HEK293 (cell line): ENCODE results near the gene GAMT.

Source experiments
- FEZF1 ChIP-seq: fragments of 450-650 bp; formaldehyde crosslinking; IDR thresholded peaks from 2 replicates; pipeline ENCODE4 v1.5.1; 2016; ENCODE audit warnings: missing biosample characterization, missing genetic modification characterization
- GLI2 ChIP-seq: fragments of 450-650 bp; formaldehyde crosslinking; IDR thresholded peaks from 2 replicates; pipeline ENCODE4; 2017; ENCODE audit warnings: missing biosample characterization, missing genetic modification characterization, low read depth, borderline replicate concordance
- HOXD13 ChIP-seq: sonication (generic); formaldehyde crosslinking; IDR thresholded peaks from 2 replicates; pipeline ENCODE4 v1.8.0; 2022; ENCODE audit warnings: missing genetic modification reagents, borderline replicate concordance
- MYNN ChIP-seq: fragments of 450-650 bp; formaldehyde crosslinking; IDR thresholded peaks from 2 replicates; pipeline ENCODE4 v1.5.1; 2016; ENCODE audit warnings: missing biosample characterization, missing genetic modification characterization, borderline replicate concordance
- ZEB2 ChIP-seq: fragments of 450-650 bp; formaldehyde crosslinking; IDR thresholded peaks from 2 replicates; pipeline ENCODE4 v1.5.1; 2016; ENCODE audit warnings: missing biosample characterization, missing genetic modification characterization
- ZNF114 ChIP-seq: fragments of 450-650 bp; formaldehyde crosslinking; IDR thresholded peaks from 2 replicates; pipeline ENCODE4 v1.5.0; 2017; ENCODE audit warnings: missing biosample characterization, missing genetic modification characterization
- ZNF138 ChIP-seq: fragments of 450-650 bp; formaldehyde crosslinking; IDR thresholded peaks from 2 replicates; pipeline ENCODE4 v1.5.1; 2016; ENCODE audit warnings: missing biosample characterization, missing genetic modification characterization, borderline replicate concordance
- ZNF157 ChIP-seq: fragments of 450-650 bp; formaldehyde crosslinking; IDR thresholded peaks from 2 replicates; pipeline ENCODE4 v1.5.1; 2016; ENCODE audit warnings: missing biosample characterization, missing genetic modification characterization
- ZNF184 ChIP-seq: fragments of 450-650 bp; IDR thresholded peaks from 2 replicates; pipeline ENCODE4 v1.5.1; 2018; ENCODE audit warnings: missing biosample characterization, mild to moderate bottlenecking, missing genetic modification characterization
- ZNF19 ChIP-seq: fragments of 450-650 bp; formaldehyde crosslinking; IDR thresholded peaks from 2 replicates; pipeline ENCODE4; 2016; ENCODE audit warnings: missing biosample characterization, missing genetic modification characterization, low read depth
- ZNF2 ChIP-seq: fragments of 450-650 bp; formaldehyde crosslinking; IDR thresholded peaks from 2 replicates; pipeline ENCODE4 v1.5.1; 2016; ENCODE audit warnings: missing biosample characterization, missing genetic modification characterization
- ZNF223 ChIP-seq: fragments of 450-650 bp; formaldehyde crosslinking; IDR thresholded peaks from 2 replicates; pipeline ENCODE4 v1.5.1; 2016; ENCODE audit warnings: missing biosample characterization, missing genetic modification characterization
- ZNF248 ChIP-seq: fragments of 450-650 bp; formaldehyde crosslinking; IDR thresholded peaks from 2 replicates; pipeline ENCODE4 v1.5.1; 2017; ENCODE audit warnings: missing biosample characterization, missing genetic modification characterization
- ZNF26 ChIP-seq: fragments of 450-650 bp; formaldehyde crosslinking; IDR thresholded peaks from 2 replicates; pipeline ENCODE4 v1.5.1; 2016; ENCODE audit warnings: missing biosample characterization, missing genetic modification characterization
- ZNF280D ChIP-seq: fragments of 450-650 bp; formaldehyde crosslinking; IDR thresholded peaks from 2 replicates; pipeline ENCODE4 v1.5.1; 2016; ENCODE audit warnings: missing biosample characterization, missing genetic modification characterization
- ZNF391 ChIP-seq: fragments of 450-650 bp; formaldehyde crosslinking; IDR thresholded peaks from 2 replicates; pipeline ENCODE4 v1.5.1; 2016; ENCODE audit warnings: low read depth, missing biosample characterization, missing genetic modification characterization, borderline replicate concordance
- ZNF488 ChIP-seq: fragments of 450-650 bp; formaldehyde crosslinking; IDR thresholded peaks from 2 replicates; pipeline ENCODE4 v1.5.1; 2016; ENCODE audit warnings: missing biosample characterization, missing genetic modification characterization
- ZNF621 ChIP-seq: fragments of 450-650 bp; formaldehyde crosslinking; IDR thresholded peaks from 2 replicates; pipeline ENCODE4 v1.5.1; 2017; ENCODE audit warnings: missing biosample characterization, missing genetic modification characterization
- ZNF626 ChIP-seq: fragments of 450-650 bp; sonication (Bioruptor Pico); formaldehyde crosslinking; IDR thresholded peaks from 2 replicates; pipeline ENCODE4 v1.5.1; 2018; ENCODE audit warnings: missing biosample characterization, missing genetic modification characterization, inconsistent platforms
- ZNF629 ChIP-seq: fragments of 450-650 bp; formaldehyde crosslinking; IDR thresholded peaks from 2 replicates; pipeline ENCODE4 v1.5.1; 2017; ENCODE audit warnings: missing biosample characterization, missing genetic modification characterization
- ZNF777 ChIP-seq: fragments of 450-650 bp; formaldehyde crosslinking; IDR thresholded peaks from 2 replicates; pipeline ENCODE4 v1.5.1; 2017; ENCODE audit warnings: missing biosample characterization, missing genetic modification characterization, borderline replicate concordance
- ZNF785 ChIP-seq: fragments of 450-650 bp; formaldehyde crosslinking; IDR thresholded peaks from 2 replicates; pipeline ENCODE4 v1.5.1; 2016; ENCODE audit warnings: missing biosample characterization, missing genetic modification characterization
- ZNF843 ChIP-seq: fragments of 450-650 bp; formaldehyde crosslinking; IDR thresholded peaks from 2 replicates; pipeline ENCODE4 v1.5.1; 2016; ENCODE audit warnings: missing biosample characterization, missing genetic modification characterization
- ZSCAN16 ChIP-seq: fragments of 450-650 bp; formaldehyde crosslinking; IDR thresholded peaks from 2 replicates; pipeline ENCODE4 v1.5.1; 2016; ENCODE audit warnings: missing biosample characterization, missing genetic modification characterization
- ZSCAN30 ChIP-seq: fragments of 450-650 bp; IDR thresholded peaks from 2 replicates; pipeline ENCODE4 v1.5.1; 2018; ENCODE audit warnings: missing biosample characterization, mild to moderate bottlenecking, missing genetic modification characterization, moderate library complexity
- TF ChIP-seq, protein P1 (sequence below): fragments of 450-650 bp; formaldehyde crosslinking; IDR thresholded peaks from 2 replicates; pipeline ENCODE4 v1.5.1; 2016; ENCODE audit warnings: missing biosample characterization, missing genetic modification characterization
- TF ChIP-seq, protein P2 (sequence below): fragments of 450-650 bp; formaldehyde crosslinking; IDR thresholded peaks from 2 replicates; pipeline ENCODE4 v1.5.1; 2016; ENCODE audit warnings: missing biosample characterization, missing genetic modification characterization
- TF ChIP-seq, protein P3 (sequence below): fragments of 450-650 bp; formaldehyde crosslinking; IDR thresholded peaks from 2 replicates; pipeline ENCODE4 v1.5.1; 2016; ENCODE audit warnings: missing biosample characterization, missing genetic modification characterization

GAMT gene

DNA sequence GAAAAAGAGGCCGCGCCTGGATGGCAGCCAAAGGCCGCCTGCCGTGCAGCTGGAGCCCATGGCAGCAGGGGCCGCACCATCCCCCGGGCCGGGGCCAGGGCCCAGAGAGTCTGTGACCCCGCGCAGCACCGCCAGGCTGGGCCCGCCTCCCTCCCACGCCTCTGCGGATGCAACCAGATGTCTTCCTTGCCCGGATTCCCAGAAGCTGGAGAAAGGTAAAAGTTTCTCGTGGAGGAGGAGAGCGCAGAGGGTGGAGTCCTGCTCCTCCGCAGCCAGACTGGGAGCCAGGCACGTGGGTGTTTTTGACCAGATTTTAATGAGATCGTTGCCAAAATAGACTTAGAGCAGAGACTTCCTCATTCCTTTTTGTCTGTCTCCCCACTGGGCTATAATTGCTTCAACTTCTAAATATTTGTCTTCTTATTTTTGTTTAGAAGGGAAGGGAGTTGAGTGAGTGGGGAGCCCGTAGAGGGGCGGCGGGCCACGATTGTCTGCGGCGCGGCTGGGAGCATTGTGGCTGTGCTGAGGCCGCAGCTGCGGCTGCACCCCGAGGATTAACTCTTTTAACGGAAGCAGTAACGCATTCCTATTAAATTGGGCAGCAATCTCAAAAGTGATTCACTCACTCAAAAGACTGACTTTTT is 40.4 kb downstream of the GAMT start (continued):
- TF ChIP-seq ZNF280D (tag by site-specific recombination) (no peak), ZSCAN16 (no peak), ZNF626 (no peak), ZNF777 (tag by site-specific recombination) (no peak), ZNF184 (tag by site-specific recombination) (no peak), ZNF26 (tag by site-specific recombination) (no peak), ZNF19 (tag by site-specific recombination) (no peak), ZNF629 (tag by site-specific recombination) (no peak; the same call in 1 of the 2 replicates), MYNN (tag by site-specific recombination) (no peak), GLI2 (tag by site-specific recombination) (no peak), ZNF843 (tag by site-specific recombination) (peak; percentile 42; the same call in 1 of the 2 replicates), FEZF1 (tag by site-specific recombination) (peak; percentile 14; the same call in 1 of the 2 replicates), ZNF2 (tag by site-specific recombination) (no peak), HOXD13 (CRISPR knock-in tag) (no peak), ZNF114 (tag by site-specific recombination) (no peak), ZNF391 (tag by site-specific recombination) (no peak), ZNF785 (tag by site-specific recombination) (no peak), ZNF223 (tag by site-specific recombination) (no peak), ZNF488 (tag by site-specific recombination) (no peak), ZSCAN30 (tag by site-specific recombination) (no peak), ZNF248 (tag by site-specific recombination) (no peak), ZNF138 (no peak), ZNF621 (no peak), ZNF157 (tag by site-specific recombination) (no peak), ZEB2 (tag by site-specific recombination) (peak; percentile 31; the same call in 1 of the 2 replicates)
- TF ChIP-seq, protein P1, sequence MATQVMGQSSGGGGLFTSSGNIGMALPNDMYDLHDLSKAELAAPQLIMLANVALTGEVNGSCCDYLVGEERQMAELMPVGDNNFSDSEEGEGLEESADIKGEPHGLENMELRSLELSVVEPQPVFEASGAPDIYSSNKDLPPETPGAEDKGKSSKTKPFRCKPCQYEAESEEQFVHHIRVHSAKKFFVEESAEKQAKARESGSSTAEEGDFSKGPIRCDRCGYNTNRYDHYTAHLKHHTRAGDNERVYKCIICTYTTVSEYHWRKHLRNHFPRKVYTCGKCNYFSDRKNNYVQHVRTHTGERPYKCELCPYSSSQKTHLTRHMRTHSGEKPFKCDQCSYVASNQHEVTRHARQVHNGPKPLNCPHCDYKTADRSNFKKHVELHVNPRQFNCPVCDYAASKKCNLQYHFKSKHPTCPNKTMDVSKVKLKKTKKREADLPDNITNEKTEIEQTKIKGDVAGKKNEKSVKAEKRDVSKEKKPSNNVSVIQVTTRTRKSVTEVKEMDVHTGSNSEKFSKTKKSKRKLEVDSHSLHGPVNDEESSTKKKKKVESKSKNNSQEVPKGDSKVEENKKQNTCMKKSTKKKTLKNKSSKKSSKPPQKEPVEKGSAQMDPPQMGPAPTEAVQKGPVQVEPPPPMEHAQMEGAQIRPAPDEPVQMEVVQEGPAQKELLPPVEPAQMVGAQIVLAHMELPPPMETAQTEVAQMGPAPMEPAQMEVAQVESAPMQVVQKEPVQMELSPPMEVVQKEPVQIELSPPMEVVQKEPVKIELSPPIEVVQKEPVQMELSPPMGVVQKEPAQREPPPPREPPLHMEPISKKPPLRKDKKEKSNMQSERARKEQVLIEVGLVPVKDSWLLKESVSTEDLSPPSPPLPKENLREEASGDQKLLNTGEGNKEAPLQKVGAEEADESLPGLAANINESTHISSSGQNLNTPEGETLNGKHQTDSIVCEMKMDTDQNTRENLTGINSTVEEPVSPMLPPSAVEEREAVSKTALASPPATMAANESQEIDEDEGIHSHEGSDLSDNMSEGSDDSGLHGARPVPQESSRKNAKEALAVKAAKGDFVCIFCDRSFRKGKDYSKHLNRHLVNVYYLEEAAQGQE, result no peak
- TF ChIP-seq, protein P2, sequence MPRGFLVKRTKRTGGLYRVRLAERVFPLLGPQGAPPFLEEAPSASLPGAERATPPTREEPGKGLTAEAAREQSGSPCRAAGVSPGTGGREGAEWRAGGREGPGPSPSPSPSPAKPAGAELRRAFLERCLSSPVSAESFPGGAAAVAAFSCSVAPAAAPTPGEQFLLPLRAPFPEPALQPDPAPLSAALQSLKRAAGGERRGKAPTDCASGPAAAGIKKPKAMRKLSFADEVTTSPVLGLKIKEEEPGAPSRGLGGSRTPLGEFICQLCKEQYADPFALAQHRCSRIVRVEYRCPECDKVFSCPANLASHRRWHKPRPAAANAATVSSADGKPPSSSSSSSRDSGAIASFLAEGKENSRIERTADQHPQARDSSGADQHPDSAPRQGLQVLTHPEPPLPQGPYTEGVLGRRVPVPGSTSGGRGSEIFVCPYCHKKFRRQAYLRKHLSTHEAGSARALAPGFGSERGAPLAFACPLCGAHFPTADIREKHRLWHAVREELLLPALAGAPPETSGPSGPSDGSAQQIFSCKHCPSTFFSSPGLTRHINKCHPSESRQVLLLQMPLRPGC (tag by site-specific recombination), result no peak
- TF ChIP-seq, protein P3, sequence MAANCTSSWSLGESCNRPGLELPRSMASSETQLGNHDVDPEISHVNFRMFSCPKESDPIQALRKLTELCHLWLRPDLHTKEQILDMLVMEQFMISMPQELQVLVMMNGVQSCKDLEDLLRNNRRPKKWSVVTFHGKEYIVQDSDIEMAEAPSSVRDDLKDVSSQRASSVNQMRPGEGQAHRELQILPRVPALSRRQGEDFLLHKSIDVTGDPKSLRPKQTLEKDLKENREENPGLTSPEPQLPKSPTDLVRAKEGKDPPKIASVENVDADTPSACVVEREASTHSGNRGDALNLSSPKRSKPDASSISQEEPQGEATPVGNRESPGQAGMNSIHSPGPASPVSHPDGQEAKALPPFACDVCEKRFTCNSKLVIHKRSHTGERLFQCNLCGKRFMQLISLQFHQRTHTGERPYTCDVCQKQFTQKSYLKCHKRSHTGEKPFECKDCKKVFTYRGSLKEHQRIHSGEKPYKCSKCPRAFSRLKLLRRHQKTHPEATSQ (tag by site-specific recombination), result no peak
